Ectodermal cell (in vitro differentiated cells): ENCODE measurements around the gene KCTD17.

Source experiments
- H3K27ac ChIP-seq: 2 replicates; pipeline ENCODE4 v1.7.0; 2013; ENCODE audit warnings: mild to moderate bottlenecking, low read depth, low read length; ENCODE audit not compliant: insufficient read depth, poor library complexity, severe bottlenecking
- H3K27me3 ChIP-seq: 2 replicates; pipeline ENCODE4 v1.7.0; 2013; ENCODE audit warnings: mild to moderate bottlenecking, low read length; ENCODE audit not compliant: insufficient read depth, control insufficient read depth, poor library complexity, severe bottlenecking
- H3K36me3 ChIP-seq: one replicate; pipeline ENCODE4 v1.7.0; 2013; ENCODE audit warnings: low read length; ENCODE audit not compliant: control insufficient read depth, insufficient read depth
- H3K4me1 ChIP-seq: one replicate; pipeline ENCODE4 v1.7.0; 2013; ENCODE audit warnings: low read length; ENCODE audit not compliant: control insufficient read depth, insufficient read depth
- H3K4me3 ChIP-seq: 2 replicates; pipeline ENCODE4 v1.7.0; 2013; ENCODE audit warnings: low read depth, low read length, control low read depth; ENCODE audit not compliant: insufficient read depth
- H3K9me3 ChIP-seq: 2 replicates; pipeline ENCODE4 v1.7.0; 2013; ENCODE audit warnings: mild to moderate bottlenecking, low read length, moderate library complexity; ENCODE audit not compliant: control insufficient read depth
- WGBS, 2 experiments: methylation state at CpG; one replicate each; pipeline ENCODE4 v1.1.7; 2013; ENCODE audit warnings: missing lambda C conversion rate in 2 of 2; 5-methylcytosine and 5-hydroxymethylcytosine counted together

Gene KCTD17

GRCh38 chr22:37019309-37020191 lies 32.0 kb upstream of the KCTD17 start, which contains the start of the genes MPST and TST:
Gene MPST (plus strand): TSS chr22:37019742. CDS start chr22:37019837, 95 bp downstream.
Gene TST (minus strand): TSS chr22:37019447. CDS start chr22:37018732, 715 bp downstream.
- Histone ChIP-seq H3K27me3 (no peaks in the 10 kb centered on the region), H3K27ac (peak within 1 kb of the TSS; percentile 52), H3K4me1 (no peaks in the 10 kb centered on the region), H3K4me3 (peak within 1 kb of the TSS; percentile 73), H3K9me3 (no peaks in the 10 kb centered on the region), H3K36me3 (peaks cover 3% of the 10 kb centered on the region)
- 0 to 1% methylated on average over 107 of the region's 107 CpGs for WGBS, 2 experiments

GRCh38 chr22:37020192-37020479 lies 31.4 kb upstream of the KCTD17 start:
- Histone ChIP-seq H3K27me3 (no peaks in the 10 kb centered on the region), H3K4me3 (peak overlapping the region; percentile 73), H3K36me3 (peaks cover 3% of the 10 kb centered on the region), H3K4me1 (no peaks in the 10 kb centered on the region), H3K27ac (no peak overlapping the region), H3K9me3 (no peaks in the 10 kb centered on the region)
- WGBS, 2 experiments, result 2 to 5% methylated on average over 5 of the region's 5 CpGs

- Histone ChIP-seq H3K27me3 (no peaks in the 10 kb centered on the region), H3K4me1 (no peaks in the 10 kb centered on the region), H3K9me3 (no peaks in the 10 kb centered on the region), H3K4me3 (peak overlapping the region; percentile 2), H3K27ac (no peak overlapping the region), H3K36me3 (peaks cover 4% of the 10 kb centered on the region)
- 91 to 93% methylated on average over 5 of the region's 5 CpGs for WGBS, 2 experiments
Observed at GRCh38 chr22:37021041-37021440, 30.5 kb upstream of the KCTD17 start.

- Histone ChIP-seq H3K27me3 (no peaks in the 10 kb centered on the region), H3K27ac (no peak overlapping the region), H3K4me3 (no peak overlapping the region), H3K36me3 (peaks cover 7% of the 10 kb centered on the region), H3K4me1 (no peaks in the 10 kb centered on the region), H3K9me3 (no peaks in the 10 kb centered on the region)
- 79% methylated on average over 13 of the region's 13 CpGs for WGBS, 2 experiments
Observed at GRCh38 chr22:37021710-37022482, 29.6 kb upstream of the KCTD17 start.

GRCh38 chr22:37022483-37023337 lies 28.8 kb upstream of the KCTD17 start:
- 91% methylated on average over 16 of the region's 16 CpGs for WGBS, 2 experiments
- no peak overlapping the region for H3K27ac ChIP-seq
- no peaks in the 10 kb centered on the region for H3K4me1 ChIP-seq
- peaks cover 15% of the 10 kb centered on the region for H3K36me3 ChIP-seq
- H3K27me3 ChIP-seq, result no peaks in the 10 kb centered on the region
- H3K4me3 ChIP-seq, result no peak overlapping the region
- no peaks in the 10 kb centered on the region for H3K9me3 ChIP-seq

GRCh38 chr22:37023743-37024338 lies 27.7 kb upstream of the KCTD17 start:
- Histone ChIP-seq H3K9me3 (no peaks in the 10 kb centered on the region), H3K27me3 (no peaks in the 10 kb centered on the region), H3K4me1 (no peaks in the 10 kb centered on the region), H3K36me3 (peaks cover 12% of the 10 kb centered on the region), H3K4me3 (no peak overlapping the region), H3K27ac (no peak overlapping the region)
- 95 to 96% methylated on average over 34 of the region's 34 CpGs for WGBS, 2 experiments

DNA sequence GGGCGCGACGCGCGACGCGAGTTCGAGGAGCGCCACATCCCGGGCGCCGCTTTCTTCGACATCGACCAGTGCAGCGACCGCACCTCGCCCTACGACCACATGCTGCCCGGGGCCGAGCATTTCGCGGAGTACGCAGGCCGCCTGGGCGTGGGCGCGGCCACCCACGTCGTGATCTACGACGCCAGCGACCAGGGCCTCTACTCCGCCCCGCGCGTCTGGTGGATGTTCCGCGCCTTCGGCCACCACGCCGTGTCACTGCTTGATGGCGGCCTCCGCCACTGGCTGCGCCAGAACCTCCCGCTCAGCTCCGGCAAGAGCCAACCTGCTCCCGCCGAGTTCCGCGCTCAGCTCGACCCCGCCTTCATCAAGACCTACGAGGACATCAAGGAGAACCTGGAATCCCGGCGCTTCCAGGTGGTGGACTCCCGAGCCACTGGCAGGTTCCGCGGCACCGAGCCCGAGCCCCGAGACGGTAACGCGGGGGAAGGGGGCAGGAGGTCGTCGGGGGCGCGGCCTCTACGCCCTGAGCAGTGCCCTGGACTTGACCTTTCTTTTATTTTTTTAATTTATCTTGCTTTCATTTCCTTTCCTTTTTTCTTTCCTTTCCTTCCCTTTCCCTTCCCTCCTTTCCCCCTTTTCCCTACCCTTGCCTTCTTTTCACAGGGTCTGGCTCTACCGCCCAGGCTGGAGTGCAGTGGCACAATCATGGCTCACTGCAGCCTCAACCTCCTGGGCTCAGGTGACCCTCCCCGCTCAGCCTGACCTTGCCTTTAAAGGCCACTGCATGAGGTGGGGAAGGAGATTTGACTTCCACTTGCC lies 27.0 kb upstream of the KCTD17 start:
- no peak overlapping the region for H3K27ac ChIP-seq
- peaks cover 19% of the 10 kb centered on the region for H3K36me3 ChIP-seq
- H3K9me3 ChIP-seq, result no peaks in the 10 kb centered on the region
- 94 to 95% methylated on average over 71 of the region's 71 CpGs for WGBS, 2 experiments
- no peak overlapping the region for H3K4me3 ChIP-seq
- H3K27me3 ChIP-seq, result no peaks in the 10 kb centered on the region
- no peaks in the 10 kb centered on the region for H3K4me1 ChIP-seq

GRCh38 chr22:37025500-37026070 lies 26.0 kb upstream of the KCTD17 start:
- Histone ChIP-seq H3K27me3 (no peaks in the 10 kb centered on the region), H3K36me3 (peaks cover 19% of the 10 kb centered on the region), H3K4me3 (no peak overlapping the region), H3K27ac (no peak overlapping the region), H3K4me1 (no peaks in the 10 kb centered on the region), H3K9me3 (no peaks in the 10 kb centered on the region)
- 83 to 85% methylated on average over 10 of the region's 10 CpGs for WGBS, 2 experiments

- H3K4me3 ChIP-seq, result no peak overlapping the region
- no peaks in the 10 kb centered on the region for H3K9me3 ChIP-seq
- peaks cover 19% of the 10 kb centered on the region for H3K36me3 ChIP-seq
- H3K4me1 ChIP-seq, result no peaks in the 10 kb centered on the region
- H3K27ac ChIP-seq, result no peak overlapping the region
- H3K27me3 ChIP-seq, result no peaks in the 10 kb centered on the region
- 94 to 97% methylated on average over 5 of the region's 5 CpGs for WGBS, 2 experiments
Observed at GRCh38 chr22:37026325-37026724, 25.2 kb upstream of the KCTD17 start.
